WTC11 (cell line): ENCODE measurements around the gene GABBR2. TPM values are rescaled to one million over a fixed set of nuclear protein-coding genes. Genes with fewer than 3 reads are reported as not detected.

Experiments
- ATAC-seq: fragments of 200-7000 bp; cut with Tn5 transposase; 2 replicates; pipeline ENCODE4 v1.10.0; 2021; ENCODE audit warnings: mild to moderate bottlenecking, moderate library complexity
- CTCF ChIA-PET: fragments of 300-600 bp; sonication (Branson Sonifier 250); formaldehyde crosslinking; loops from one replicate; lab custom pipeline; 2021; ENCODE audit warnings: antibody characterized with exemption; lab: Charles Lee
- POLR2A ChIA-PET: fragments of 350-600 bp; sonication (Branson Sonifier 250); formaldehyde crosslinking; loops from one replicate; lab custom pipeline; 2021; ENCODE audit warnings: antibody characterized with exemption; lab: Charles Lee
- DNase-seq: peaks from one replicate; pipeline ENCODE4 v3.0.0; 2021; ENCODE audit warnings: low spot score
- H3K27ac Mint-ChIP-seq: 2 replicates; pipeline ENCODE4 v1.8.0; 2021; ENCODE audit warnings: mixed read lengths
- H3K27me3 Mint-ChIP-seq: 2 replicates; pipeline ENCODE4 v1.8.0; 2021; ENCODE audit warnings: low read depth, mild to moderate bottlenecking, moderate library complexity, mixed read lengths
- H3K36me3 Mint-ChIP-seq: 2 replicates; pipeline ENCODE4 v1.8.0; 2021; ENCODE audit warnings: mixed read lengths
- H3K4me1 Mint-ChIP-seq: 2 replicates; pipeline ENCODE4 v1.8.0; 2022; ENCODE audit warnings: mixed read lengths
- H3K4me3 Mint-ChIP-seq: 2 replicates; pipeline ENCODE4 v1.8.0; 2021; ENCODE audit warnings: mild to moderate bottlenecking, moderate library complexity, mixed read lengths
- H3K9me3 Mint-ChIP-seq: 2 replicates; pipeline ENCODE4 v1.8.0; 2021; ENCODE audit warnings: mixed read lengths
- CREB1 ChIP-seq: sonication (generic); formaldehyde crosslinking; IDR thresholded peaks from 2 replicates; pipeline ENCODE4 v1.8.0; 2023; ENCODE audit warnings: mild to moderate bottlenecking, missing genetic modification reagents
- CREM ChIP-seq: sonication (generic); formaldehyde crosslinking; IDR thresholded peaks from 2 replicates; pipeline ENCODE4 v1.8.1; 2022; ENCODE audit warnings: mild to moderate bottlenecking, missing genetic modification reagents, moderate library complexity
- FOXK1 ChIP-seq: sonication (generic); formaldehyde crosslinking; IDR thresholded peaks from 2 replicates; pipeline ENCODE4 v1.8.0; 2022; ENCODE audit warnings: mild to moderate bottlenecking, moderate library complexity, missing genetic modification reagents
- NR2C2 ChIP-seq: sonication (generic); formaldehyde crosslinking; IDR thresholded peaks from 2 replicates; pipeline ENCODE4 v1.8.0; 2022; ENCODE audit warnings: mild to moderate bottlenecking, missing genetic modification reagents
- SP1 ChIP-seq: sonication (generic); formaldehyde crosslinking; conservative IDR thresholded peaks from 2 replicates; pipeline ENCODE4 v1.8.1; 2022; ENCODE audit warnings: missing genetic modification reagents
- TEAD1 ChIP-seq: sonication (generic); formaldehyde crosslinking; IDR thresholded peaks from 2 replicates; pipeline ENCODE4 v1.8.0; 2022; ENCODE audit warnings: mild to moderate bottlenecking, missing genetic modification reagents
- ZNF671 ChIP-seq: fragments of 250-450 bp; sonication (Bioruptor Pico); IDR thresholded peaks from 2 replicates; pipeline ENCODE4 v1.8.0; 2021; ENCODE audit warnings: mild to moderate bottlenecking
- total RNA-seq: library from RNA; stranded (reverse); gene quantifications from 3 replicates; pipeline ENCODE4 v1.2.3, GENCODE V29; 2021
- TF ChIP-seq, protein P1 (sequence below): sonication (generic); formaldehyde crosslinking; conservative IDR thresholded peaks from 2 replicates; pipeline ENCODE4 v1.8.1; 2023; ENCODE audit warnings: mild to moderate bottlenecking, low read depth, missing genetic modification reagents, moderate library complexity
- TF ChIP-seq, protein P2 (sequence below): sonication (generic); formaldehyde crosslinking; IDR thresholded peaks from 2 replicates; pipeline ENCODE4 v1.8.0; 2022; ENCODE audit warnings: missing genetic modification reagents
- TF ChIP-seq, protein P3 (sequence below): fragments of 250-450 bp; sonication (Bioruptor Pico); IDR thresholded peaks from 2 replicates; pipeline ENCODE4 v1.9.0; 2021; ENCODE audit warnings: mild to moderate bottlenecking, borderline replicate concordance
- TF ChIP-seq, protein P4 (sequence below): fragments of 200-600 bp; IDR thresholded peaks from 2 replicates; pipeline ENCODE4 v1.8.0; 2022; ENCODE audit warnings: antibody characterized with exemption
- TF ChIP-seq, protein P5 (sequence below): sonication (generic); formaldehyde crosslinking; IDR thresholded peaks from 2 replicates; pipeline ENCODE4 v1.8.0; 2022; ENCODE audit warnings: mild to moderate bottlenecking, missing genetic modification reagents
- TF ChIP-seq, protein P6 (sequence below): sonication (generic); formaldehyde crosslinking; IDR thresholded peaks from 2 replicates; pipeline ENCODE4 v1.8.1; 2022; ENCODE audit warnings: missing genetic modification reagents, borderline replicate concordance
- TF ChIP-seq, protein P7 (sequence below): sonication (generic); formaldehyde crosslinking; IDR thresholded peaks from 2 replicates; pipeline ENCODE4 v1.8.1; 2023; ENCODE audit warnings: mild to moderate bottlenecking, missing genetic modification reagents
- TF ChIP-seq, protein P8 (sequence below): sonication (generic); formaldehyde crosslinking; IDR thresholded peaks from 2 replicates; pipeline ENCODE4 v1.8.1; 2023; ENCODE audit warnings: mild to moderate bottlenecking, missing genetic modification reagents

GABBR2 gene
- total RNA-seq, 1 experiment from 2014 or later = 0.92 TPM

DNA sequence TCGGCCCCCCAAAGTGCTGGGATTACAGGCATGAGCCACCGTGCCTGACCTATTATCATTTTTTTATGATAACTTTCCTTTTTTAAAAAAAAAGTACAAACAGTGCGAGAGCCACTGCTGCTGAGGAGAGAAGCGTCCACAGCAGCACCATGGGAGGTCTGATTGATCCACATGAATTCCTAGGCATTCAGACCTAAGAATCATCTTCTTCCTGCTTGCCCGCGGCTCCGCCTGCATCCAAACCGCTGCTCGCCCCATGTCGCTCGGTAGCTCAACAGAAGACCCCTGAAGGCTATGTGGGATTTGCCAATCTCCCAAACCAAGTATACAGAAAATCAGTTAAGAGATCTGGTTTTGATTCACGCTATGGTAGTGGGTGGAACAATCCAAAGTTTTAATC is 102.0 kb downstream of the GABBR2 start:
- Mint-ChIP-seq H3K4me1 (peaks cover 6% of the 10 kb centered on the region), H3K27ac (no peak overlapping the region), H3K4me3 (no peak overlapping the region), H3K27me3 (no peaks in the 10 kb centered on the region), H3K9me3 (no peaks in the 10 kb centered on the region), H3K36me3 (no peaks in the 10 kb centered on the region)
- TF ChIP-seq, protein P1, sequence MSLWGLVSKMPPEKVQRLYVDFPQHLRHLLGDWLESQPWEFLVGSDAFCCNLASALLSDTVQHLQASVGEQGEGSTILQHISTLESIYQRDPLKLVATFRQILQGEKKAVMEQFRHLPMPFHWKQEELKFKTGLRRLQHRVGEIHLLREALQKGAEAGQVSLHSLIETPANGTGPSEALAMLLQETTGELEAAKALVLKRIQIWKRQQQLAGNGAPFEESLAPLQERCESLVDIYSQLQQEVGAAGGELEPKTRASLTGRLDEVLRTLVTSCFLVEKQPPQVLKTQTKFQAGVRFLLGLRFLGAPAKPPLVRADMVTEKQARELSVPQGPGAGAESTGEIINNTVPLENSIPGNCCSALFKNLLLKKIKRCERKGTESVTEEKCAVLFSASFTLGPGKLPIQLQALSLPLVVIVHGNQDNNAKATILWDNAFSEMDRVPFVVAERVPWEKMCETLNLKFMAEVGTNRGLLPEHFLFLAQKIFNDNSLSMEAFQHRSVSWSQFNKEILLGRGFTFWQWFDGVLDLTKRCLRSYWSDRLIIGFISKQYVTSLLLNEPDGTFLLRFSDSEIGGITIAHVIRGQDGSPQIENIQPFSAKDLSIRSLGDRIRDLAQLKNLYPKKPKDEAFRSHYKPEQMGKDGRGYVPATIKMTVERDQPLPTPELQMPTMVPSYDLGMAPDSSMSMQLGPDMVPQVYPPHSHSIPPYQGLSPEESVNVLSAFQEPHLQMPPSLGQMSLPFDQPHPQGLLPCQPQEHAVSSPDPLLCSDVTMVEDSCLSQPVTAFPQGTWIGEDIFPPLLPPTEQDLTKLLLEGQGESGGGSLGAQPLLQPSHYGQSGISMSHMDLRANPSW (CRISPR knock-in tag) = no peak
- TF ChIP-seq, protein P2, sequence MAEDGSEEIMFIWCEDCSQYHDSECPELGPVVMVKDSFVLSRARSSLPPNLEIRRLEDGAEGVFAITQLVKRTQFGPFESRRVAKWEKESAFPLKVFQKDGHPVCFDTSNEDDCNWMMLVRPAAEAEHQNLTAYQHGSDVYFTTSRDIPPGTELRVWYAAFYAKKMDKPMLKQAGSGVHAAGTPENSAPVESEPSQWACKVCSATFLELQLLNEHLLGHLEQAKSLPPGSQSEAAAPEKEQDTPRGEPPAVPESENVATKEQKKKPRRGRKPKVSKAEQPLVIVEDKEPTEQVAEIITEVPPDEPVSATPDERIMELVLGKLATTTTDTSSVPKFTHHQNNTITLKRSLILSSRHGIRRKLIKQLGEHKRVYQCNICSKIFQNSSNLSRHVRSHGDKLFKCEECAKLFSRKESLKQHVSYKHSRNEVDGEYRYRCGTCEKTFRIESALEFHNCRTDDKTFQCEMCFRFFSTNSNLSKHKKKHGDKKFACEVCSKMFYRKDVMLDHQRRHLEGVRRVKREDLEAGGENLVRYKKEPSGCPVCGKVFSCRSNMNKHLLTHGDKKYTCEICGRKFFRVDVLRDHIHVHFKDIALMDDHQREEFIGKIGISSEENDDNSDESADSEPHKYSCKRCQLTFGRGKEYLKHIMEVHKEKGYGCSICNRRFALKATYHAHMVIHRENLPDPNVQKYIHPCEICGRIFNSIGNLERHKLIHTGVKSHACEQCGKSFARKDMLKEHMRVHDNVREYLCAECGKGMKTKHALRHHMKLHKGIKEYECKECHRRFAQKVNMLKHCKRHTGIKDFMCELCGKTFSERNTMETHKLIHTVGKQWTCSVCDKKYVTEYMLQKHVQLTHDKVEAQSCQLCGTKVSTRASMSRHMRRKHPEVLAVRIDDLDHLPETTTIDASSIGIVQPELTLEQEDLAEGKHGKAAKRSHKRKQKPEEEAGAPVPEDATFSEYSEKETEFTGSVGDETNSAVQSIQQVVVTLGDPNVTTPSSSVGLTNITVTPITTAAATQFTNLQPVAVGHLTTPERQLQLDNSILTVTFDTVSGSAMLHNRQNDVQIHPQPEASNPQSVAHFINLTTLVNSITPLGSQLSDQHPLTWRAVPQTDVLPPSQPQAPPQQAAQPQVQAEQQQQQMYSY (CRISPR knock-in tag) = no peak
- TF ChIP-seq, protein P3, sequence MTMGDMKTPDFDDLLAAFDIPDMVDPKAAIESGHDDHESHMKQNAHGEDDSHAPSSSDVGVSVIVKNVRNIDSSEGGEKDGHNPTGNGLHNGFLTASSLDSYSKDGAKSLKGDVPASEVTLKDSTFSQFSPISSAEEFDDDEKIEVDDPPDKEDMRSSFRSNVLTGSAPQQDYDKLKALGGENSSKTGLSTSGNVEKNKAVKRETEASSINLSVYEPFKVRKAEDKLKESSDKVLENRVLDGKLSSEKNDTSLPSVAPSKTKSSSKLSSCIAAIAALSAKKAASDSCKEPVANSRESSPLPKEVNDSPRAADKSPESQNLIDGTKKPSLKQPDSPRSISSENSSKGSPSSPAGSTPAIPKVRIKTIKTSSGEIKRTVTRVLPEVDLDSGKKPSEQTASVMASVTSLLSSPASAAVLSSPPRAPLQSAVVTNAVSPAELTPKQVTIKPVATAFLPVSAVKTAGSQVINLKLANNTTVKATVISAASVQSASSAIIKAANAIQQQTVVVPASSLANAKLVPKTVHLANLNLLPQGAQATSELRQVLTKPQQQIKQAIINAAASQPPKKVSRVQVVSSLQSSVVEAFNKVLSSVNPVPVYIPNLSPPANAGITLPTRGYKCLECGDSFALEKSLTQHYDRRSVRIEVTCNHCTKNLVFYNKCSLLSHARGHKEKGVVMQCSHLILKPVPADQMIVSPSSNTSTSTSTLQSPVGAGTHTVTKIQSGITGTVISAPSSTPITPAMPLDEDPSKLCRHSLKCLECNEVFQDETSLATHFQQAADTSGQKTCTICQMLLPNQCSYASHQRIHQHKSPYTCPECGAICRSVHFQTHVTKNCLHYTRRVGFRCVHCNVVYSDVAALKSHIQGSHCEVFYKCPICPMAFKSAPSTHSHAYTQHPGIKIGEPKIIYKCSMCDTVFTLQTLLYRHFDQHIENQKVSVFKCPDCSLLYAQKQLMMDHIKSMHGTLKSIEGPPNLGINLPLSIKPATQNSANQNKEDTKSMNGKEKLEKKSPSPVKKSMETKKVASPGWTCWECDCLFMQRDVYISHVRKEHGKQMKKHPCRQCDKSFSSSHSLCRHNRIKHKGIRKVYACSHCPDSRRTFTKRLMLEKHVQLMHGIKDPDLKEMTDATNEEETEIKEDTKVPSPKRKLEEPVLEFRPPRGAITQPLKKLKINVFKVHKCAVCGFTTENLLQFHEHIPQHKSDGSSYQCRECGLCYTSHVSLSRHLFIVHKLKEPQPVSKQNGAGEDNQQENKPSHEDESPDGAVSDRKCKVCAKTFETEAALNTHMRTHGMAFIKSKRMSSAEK (CRISPR knock-in tag) = no peak
- TF ChIP-seq, protein P4, sequence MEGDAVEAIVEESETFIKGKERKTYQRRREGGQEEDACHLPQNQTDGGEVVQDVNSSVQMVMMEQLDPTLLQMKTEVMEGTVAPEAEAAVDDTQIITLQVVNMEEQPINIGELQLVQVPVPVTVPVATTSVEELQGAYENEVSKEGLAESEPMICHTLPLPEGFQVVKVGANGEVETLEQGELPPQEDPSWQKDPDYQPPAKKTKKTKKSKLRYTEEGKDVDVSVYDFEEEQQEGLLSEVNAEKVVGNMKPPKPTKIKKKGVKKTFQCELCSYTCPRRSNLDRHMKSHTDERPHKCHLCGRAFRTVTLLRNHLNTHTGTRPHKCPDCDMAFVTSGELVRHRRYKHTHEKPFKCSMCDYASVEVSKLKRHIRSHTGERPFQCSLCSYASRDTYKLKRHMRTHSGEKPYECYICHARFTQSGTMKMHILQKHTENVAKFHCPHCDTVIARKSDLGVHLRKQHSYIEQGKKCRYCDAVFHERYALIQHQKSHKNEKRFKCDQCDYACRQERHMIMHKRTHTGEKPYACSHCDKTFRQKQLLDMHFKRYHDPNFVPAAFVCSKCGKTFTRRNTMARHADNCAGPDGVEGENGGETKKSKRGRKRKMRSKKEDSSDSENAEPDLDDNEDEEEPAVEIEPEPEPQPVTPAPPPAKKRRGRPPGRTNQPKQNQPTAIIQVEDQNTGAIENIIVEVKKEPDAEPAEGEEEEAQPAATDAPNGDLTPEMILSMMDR = no peak
- TF ChIP-seq, protein P5, sequence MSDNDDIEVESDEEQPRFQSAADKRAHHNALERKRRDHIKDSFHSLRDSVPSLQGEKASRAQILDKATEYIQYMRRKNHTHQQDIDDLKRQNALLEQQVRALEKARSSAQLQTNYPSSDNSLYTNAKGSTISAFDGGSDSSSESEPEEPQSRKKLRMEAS = no peak
- TF ChIP-seq ZNF671 (CRISPR knock-in tag) = no peak
- TF ChIP-seq, protein P6, sequence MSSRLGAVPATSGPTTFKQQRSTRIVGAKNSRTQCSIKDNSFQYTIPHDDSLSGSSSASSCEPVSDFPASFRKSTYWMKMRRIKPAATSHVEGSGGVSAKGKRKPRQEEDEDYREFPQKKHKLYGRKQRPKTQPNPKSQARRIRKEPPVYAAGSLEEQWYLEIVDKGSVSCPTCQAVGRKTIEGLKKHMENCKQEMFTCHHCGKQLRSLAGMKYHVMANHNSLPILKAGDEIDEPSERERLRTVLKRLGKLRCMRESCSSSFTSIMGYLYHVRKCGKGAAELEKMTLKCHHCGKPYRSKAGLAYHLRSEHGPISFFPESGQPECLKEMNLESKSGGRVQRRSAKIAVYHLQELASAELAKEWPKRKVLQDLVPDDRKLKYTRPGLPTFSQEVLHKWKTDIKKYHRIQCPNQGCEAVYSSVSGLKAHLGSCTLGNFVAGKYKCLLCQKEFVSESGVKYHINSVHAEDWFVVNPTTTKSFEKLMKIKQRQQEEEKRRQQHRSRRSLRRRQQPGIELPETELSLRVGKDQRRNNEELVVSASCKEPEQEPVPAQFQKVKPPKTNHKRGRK (CRISPR knock-in tag) = no peak
- TF ChIP-seq FOXK1 (CRISPR knock-in tag) = no peak
- TF ChIP-seq, protein P7, sequence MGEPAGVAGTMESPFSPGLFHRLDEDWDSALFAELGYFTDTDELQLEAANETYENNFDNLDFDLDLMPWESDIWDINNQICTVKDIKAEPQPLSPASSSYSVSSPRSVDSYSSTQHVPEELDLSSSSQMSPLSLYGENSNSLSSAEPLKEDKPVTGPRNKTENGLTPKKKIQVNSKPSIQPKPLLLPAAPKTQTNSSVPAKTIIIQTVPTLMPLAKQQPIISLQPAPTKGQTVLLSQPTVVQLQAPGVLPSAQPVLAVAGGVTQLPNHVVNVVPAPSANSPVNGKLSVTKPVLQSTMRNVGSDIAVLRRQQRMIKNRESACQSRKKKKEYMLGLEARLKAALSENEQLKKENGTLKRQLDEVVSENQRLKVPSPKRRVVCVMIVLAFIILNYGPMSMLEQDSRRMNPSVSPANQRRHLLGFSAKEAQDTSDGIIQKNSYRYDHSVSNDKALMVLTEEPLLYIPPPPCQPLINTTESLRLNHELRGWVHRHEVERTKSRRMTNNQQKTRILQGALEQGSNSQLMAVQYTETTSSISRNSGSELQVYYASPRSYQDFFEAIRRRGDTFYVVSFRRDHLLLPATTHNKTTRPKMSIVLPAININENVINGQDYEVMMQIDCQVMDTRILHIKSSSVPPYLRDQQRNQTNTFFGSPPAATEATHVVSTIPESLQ (CRISPR knock-in tag) = no peak
- TF ChIP-seq TEAD1 (CRISPR knock-in tag) = no peak
- TF ChIP-seq CREB1 (CRISPR knock-in tag) = no peak
- TF ChIP-seq, protein P8, sequence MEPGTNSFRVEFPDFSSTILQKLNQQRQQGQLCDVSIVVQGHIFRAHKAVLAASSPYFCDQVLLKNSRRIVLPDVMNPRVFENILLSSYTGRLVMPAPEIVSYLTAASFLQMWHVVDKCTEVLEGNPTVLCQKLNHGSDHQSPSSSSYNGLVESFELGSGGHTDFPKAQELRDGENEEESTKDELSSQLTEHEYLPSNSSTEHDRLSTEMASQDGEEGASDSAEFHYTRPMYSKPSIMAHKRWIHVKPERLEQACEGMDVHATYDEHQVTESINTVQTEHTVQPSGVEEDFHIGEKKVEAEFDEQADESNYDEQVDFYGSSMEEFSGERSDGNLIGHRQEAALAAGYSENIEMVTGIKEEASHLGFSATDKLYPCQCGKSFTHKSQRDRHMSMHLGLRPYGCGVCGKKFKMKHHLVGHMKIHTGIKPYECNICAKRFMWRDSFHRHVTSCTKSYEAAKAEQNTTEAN (CRISPR knock-in tag) = no peak
- no peak for TF ChIP-seq SP1 (CRISPR knock-in tag)
- no peak for TF ChIP-seq NR2C2 (CRISPR knock-in tag)
- TF ChIP-seq CREM = no peak
- POLR2A ChIA-PET = no interaction called here
- ATAC-seq = no peak
- no peak for DNase-seq
- CTCF ChIA-PET = interaction anchor here (1.1 kb wide), 1 partner anchor 100 kb away, joined by 3 read pairs; no protein-coding TSS in a partner anchor
